Measurements from ENCODE around the gene CACNG4.
"Not testable (repeated sequence)": the region's sequence is repeated elsewhere in the genome, so short reads cannot be mapped to it uniquely, and the experiment has no call there.

Gene CACNG4

DNA sequence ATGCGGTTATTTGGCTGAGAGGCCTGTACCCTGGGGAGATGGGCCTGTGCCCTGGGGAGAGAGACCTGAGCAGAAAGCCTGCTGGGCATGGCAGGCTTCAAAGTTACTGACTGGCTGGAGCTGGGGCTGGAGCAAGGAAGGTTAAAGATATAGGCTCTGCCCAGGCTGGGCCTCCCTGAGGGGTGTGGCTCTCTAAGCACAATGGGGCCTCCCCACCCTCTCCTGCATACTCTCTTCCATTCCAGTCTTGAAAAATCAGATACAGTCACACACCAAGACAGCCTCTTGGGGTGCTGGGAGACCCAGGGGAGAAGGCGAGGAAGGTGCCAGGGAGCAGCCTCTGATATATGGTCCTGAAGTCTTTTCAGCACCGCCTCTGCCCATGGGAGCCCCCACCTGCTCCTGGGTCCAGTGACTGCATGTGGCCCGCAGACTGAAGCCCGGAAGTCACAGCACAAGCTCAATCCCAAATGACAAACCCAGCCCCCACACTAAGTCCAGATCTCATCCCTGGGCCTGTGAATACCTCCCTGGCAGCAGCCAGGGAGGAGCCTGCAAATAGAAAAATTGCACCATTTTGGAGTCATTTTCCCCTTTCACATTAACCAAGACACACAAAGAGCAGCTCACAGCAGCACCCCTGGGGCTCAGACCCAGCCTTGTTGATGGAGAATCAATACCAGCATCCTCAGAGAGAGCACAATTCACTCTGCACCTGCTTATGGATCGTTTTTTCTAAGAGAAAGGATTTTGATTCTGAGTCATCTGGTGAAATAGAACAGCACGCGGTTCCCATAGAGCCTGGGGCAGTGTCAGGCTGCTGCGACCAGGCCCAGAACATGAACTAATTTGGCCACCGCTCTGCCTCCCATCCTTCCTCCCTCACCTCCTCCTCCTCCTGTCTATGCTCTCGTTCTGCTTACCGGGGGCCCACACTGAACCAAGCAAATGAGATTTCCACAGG, 54.2 kb downstream of the CACNG4 start:
- DNase-seq = no peak

DNA sequence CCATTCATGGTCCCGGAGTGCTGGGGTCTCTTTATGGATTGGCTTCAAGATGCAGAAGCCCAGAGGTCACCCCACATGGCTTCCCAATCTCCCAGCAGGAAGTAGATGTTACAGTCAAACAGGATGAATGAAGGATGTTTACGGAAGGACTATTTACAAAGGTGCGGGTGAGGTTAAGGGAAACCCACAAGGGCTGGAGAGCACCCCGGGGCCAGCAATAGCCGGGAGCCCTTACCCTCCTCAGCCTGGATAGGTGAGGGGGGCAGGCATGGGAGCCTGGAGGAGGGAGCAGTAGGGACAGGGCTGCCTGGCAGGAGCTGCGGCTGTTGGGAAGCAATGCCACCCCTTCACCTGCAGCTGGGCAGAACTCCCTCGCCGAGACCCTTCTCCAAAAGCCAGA, 55.3 kb downstream of the CACNG4 start:
- no peak for DNase-seq

DNA sequence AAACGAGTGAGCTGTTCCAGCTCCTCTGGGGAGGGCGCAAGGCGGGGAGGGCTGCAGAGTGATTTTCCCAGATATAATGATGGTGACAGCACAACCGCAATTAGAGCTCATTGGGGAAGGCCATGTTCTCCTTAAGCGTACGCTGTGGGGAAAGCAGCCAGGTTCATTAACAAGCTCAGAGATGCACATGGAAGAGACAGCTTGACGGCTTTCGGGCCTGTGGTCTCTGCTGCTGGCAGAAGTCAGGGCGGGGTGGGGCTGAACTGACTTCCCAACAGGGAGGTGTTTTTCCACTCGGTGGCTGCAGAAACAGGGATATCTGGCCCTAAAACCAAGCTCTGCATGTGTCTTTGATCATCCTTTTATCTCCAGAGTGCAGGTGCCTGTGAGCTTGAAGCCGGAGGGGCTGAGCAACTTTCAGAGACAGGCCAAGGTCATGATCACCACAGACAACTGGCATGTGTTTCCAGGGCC, 55.8 kb downstream of the CACNG4 start:
- no peak for DNase-seq

DNA sequence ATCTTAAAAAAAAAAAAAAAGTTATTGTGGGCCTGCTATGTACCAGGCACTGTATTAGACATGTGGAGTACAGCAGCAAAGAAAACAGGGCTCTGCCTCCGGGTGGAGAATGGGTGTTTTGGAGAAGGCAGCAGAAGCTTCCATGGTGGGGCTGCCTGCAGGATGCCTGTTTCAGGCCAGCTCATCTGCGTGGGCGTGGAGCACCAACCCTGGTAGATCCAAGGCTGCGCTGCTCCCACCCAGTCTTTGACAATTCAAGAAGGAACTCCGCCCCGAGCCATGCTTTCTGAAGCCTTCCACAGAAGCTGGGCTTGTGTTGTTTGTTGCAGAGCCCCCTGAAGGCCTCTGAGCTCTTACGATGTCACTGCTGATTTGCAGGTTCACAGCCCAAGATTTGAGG, 56.7 kb downstream of the CACNG4 start:
- DNase-seq = no peak

DNA sequence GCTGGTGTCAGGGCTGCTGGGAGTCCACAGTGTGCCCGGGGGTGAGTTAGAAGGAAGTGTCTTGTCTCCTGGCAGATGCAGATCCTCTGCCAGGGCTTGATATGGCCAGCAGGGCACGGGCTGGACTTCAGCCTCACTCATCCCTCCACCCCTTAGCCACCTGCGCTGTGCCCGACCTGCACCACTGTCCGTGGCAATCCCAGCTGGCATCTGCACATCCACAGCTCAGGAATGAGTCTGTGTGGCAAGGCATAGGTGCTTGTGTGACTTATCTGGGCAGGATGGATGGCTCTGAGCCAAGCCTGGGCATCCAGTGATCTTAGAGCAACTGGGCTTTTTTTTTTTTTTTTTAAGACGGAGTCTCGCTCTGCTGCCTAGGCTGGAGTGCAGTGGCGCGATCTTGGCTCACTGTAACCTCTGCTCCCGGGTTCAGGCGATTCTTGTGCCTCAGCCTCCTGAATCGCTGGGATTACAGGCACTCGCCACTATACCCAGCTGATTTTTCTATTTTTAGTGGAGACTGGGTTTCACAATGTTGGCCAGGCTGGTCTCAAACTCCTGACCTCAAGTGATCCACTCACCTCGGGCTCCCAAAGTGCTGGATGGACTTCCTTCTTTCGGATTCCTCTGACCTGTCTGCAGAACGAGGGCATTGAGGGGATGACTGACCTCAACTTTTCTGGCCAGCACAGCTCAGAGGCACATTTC, 57.4 kb downstream of the CACNG4 start:
- DNase-seq = no peak

DNA sequence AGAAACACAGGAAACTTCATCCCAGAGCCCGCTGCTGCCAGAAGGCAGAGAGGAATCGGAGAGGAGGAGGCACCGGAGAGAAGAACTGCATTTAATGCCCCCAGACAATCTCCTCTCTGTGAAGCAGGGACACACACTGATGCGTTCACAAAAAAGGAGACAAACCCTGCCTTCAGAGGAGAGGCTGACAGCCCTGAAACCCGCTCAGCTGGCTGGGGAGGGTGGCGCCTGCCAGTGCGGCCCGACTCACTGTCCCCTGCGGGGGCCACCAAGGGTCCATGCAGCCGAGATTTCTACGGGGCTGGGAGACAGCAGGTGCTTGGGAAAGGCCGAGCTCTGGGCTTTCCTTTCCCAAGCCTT, 57.9 kb downstream of the CACNG4 start:
- no peak for DNase-seq

DNA sequence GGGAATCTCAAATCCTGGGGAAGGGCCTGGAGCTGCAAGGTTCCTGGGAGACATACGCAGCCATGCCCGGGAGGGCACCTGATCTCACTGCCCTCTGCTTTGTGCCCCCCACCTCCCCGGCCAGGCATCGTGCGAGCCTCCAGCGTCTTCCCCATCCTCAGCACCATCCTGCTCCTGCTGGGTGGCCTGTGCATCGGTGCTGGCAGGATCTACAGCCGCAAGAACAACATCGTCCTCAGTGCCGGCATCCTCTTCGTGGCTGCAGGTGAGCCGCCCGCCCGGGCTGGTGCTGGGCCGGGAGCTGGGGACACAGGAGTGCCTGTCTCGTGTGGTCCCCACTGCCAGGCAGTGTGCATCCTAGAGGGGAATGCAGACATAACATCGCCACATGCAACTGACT, 60.2 kb downstream of the CACNG4 start:
- no peak for DNase-seq

DNA sequence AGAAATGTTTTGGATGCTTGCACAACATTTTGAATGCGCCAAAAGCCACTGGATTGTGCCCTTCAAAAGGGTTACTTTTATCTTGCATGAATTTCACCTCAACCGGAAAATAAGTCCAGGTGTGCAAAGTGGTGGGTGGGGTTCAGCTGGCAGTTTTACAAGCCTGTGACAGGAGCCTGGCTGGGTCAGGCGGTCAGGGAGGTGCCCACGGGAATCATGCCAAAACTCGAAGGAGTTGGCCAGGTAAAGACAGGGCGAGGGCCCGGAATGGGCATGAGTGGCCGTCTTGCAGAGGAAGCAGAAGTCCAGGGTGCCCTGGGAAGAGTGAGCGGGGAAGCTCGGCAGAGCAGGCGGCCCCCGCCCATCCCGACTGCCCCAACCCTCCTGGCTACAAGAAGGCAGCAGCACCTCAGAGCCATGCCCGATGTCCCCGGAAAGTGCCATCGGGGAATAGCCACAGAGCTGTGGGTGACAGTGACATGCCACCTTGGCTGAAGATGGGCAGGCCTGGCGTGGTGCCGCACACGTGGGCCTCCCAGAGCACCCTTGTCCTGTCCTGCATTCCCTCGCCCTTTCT, 60.8 kb downstream of the CACNG4 start:
- no peak for DNase-seq

DNA sequence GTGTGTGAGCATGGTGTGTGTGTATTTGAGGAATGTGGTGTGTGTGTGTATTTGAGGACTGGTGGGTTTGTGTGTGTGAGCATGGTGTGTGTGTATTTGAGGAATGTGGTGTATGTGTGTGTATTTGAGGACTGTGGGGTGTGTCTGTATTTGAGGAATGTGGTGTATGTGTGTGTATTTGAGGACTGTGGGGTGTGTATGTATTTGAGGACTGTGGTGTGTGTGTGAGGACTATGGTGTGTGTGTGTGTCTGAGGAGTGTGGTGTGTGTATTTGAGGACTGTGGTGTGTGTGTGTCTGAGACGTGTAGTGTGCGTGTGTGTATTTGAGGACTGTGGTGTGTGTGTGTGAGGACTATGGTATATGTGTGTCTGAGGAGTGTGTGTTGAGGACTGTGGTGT, 61.8 kb downstream of the CACNG4 start:
- no peak for DNase-seq

DNA sequence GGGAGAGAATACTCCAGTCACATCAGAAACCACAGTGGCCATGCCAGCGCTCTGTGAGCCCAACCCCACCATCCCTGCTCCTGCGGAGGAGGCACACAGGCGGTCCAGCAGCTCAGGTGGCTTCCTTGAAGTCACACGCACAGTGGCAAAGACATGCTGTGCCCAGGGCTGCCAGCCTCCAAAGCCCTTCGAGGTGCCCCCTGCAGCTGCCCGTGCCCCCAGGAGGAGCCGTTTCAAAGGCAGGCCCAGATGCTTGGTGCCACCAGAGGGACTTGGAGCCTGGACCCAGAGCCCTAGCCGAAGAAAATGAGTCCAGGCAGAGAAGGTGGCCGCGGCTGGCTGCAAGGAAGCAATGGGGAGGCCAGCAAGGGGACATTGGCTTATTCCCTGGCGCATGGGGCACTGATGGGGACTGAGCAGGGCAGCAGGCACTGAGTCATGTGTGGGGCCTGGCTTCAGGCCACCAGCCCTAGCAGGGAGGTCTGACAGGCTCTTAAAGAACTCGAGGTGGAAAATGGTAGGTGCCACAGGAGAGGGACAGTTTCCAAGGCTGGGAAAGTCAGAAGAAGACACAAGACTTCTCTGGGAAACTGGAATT, 62.6 kb downstream of the CACNG4 start:
- no peak for DNase-seq

DNA sequence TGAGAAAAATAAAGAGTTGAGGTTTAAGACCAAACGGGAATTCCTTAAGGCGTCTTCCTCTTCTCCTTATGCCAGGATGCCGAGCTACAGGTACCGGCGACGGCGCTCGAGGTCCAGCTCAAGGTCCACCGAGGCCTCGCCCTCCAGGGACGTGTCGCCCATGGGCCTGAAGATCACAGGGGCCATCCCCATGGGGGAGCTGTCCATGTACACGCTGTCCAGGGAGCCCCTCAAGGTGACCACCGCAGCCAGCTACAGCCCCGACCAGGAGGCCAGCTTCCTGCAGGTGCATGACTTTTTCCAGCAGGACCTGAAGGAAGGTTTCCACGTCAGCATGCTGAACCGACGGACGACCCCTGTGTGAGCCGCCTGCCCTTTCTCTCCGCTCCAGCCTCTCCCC, 66.1 kb downstream of the CACNG4 start:
- DNase-seq = no peak

DNA sequence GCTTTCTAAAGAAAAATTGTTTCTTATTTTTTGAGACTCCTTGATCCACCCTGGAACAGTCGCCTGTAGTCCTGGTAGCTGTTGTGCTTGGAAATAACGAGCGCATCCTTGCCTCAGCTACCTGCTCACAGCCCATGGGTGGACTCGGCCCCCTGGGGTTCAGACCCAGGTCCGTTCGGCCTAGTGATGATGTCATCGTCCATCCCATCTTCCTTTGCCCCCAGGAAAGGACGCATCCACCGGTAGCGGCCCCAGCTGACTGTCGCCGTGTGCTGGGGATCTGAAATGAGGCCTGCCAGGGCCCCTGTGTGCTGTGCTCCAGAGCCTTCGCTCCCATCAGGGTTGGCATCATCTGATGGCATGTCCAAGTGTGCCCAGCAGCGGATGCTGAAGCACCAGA, 67.9 kb downstream of the CACNG4 start:
- no peak for DNase-seq

DNA sequence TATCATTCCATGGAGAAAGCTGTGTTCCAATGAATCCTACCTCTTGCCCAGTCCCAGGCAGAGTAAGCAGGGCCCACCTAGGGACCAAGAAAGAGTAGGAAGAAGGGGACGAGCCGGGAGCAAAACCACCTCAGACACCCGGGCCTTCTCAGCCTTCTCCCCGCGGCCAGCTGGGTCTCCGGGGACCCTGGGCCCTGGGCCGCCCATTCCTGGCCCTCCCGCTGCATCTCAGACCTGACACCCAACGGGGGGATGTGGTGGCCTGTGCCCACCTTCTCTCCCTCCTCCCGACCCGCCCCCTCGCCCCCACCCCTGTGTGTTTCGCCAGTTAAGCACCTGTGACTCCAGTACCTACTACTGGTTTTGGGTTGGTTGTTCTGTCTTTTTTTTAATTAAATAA, 68.5 kb downstream of the CACNG4 start:
- no peak for DNase-seq

DNA sequence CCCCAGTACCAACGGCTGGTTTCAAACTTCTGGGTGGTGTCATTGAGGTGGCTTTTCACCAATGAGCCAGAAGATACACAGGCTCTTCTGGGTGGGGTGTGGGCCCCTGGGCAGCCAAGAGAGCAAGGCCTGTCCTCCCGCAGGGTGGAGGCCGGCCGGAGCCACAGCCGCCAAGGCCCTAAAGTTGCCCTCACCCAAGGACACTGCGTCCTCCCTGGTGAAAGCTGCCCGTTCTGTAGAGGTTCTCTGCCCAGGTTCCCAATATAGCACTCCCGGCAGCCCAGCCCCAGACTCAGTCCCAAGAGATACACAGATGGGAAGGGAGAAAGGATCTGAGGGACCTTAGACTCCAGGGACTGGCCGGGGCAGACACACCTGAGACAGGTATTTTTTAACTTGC, 69.1 kb downstream of the CACNG4 start:
- no peak for DNase-seq

DNA sequence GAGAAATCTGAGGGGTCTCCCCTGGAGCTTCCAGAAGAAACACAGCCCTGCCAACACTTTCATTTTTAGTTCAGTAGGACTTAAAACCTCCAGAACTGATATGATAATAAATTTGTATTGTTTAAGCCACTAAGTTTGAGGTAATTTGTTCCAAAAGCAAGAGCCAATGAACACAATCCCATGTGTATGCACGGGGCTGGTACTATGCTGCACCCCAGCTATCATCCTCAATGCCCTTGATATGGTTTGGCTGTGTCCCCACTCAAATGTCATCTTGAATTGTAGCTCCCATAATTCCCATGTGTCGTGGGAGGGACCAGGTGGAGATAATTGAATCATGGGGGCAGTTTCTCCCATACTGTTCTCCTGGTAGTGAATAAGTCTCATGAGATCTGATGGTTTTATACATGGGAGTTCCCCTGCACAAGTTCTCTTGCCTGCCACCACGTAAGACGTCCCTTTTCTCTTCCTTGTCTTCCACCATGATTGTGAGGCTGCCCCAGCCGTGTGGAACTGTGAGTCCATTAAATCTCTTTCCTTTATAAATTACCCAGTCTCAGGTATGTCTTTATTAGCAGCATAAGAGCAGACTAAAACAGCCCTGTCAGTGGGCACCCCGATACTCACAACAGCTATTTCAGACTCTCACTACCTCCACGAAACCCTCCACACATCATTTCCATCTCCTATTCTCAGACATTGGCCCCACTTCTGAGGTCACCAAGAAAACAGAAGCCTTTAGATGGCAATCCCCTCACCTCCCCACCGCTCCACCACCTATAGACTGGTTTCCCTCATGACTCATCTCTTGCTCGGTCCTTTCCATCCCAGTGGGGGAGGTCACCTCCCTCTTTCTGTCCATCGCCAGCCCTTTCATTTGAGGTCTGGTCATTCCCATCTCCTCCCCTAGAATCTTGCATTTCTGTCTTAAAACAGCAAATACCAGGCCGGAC, 70.9 kb downstream of the CACNG4 start:
- no peak for DNase-seq

DNA sequence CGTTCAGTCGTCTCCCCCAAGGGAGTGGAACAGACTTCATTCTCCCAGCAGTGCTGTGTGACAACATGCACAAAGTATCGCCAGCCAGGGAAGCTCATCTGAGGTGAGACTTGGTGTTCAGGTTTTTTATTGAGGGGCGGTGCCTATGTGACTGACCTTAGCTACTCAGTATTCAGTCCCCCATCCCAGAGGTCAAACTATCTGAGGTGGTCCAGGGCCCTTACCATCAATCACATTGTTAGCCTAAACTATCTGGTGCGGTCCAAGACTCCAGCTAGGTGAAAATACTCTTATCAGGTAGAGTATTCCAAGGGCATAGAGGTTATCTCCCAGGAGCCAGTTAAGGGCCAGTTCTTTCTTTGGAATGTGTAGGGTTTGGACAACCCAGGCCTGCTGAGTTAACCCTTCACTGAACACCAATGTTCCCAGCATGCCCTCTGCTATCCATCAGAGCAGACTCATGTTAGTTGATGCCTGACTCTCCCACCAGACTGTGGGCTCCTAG, 74.4 kb downstream of the CACNG4 start:
- DNase-seq = no peak

DNA sequence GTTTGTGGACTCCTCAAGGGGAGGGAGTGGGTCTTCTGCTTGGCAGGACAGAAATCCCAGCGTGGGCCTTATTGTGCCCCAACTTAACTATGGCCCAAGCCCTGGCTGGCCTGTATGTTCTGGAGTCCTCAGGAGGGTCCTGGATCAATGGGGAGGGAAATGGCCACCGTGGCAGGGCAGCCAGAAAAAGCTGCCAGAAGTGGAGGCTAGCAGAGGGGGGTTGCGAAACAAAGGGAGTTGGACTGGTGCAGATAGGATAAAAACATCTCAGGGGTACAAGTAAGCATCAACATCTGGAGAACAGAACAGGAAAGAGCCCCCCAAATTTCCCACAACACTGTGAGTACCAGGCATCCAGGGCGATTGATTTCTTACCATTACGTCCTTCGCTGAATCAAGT, 76.1 kb downstream of the CACNG4 start:
- DNase-seq = no peak

DNA sequence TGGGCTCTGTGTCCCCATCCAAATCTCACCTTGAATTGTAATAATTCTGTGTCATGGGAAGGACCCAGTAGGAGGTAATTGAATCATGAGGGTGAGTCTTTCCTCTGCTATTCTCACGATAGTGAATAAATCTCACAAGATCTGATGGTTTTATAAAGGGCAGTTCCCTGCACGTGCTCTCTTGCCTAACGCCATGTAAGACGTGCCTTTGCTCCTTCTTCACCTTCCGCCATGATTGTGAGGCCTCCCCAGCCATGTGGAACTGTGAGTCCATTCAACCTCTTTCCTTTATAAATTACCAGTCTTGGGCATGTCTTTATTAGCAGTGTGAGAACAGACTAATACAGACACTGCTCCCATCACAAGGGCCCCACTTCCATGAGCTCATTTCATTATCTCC, 76.6 kb downstream of the CACNG4 start:
- not testable (repeated sequence) for DNase-seq

DNA sequence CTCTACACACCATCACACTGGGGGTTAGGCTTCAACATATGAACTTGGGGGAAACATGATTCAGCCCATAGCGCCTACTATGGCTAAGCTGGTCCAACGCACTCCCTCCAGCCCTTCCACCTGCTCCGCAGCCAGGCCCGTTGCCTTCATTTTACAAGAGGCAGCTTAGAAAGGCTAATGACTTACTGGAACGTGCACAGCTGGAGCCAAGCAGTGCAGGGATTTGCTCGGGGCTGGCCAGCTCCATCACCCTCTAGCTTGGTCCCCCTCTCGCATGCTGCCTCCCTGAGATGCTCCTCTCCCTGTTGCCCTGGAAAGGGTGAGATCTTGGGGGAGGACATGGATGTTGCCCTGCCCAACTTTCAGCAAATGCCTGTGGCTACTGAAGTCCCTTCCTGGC, 77.0 kb downstream of the CACNG4 start:
- no peak for DNase-seq

DNA sequence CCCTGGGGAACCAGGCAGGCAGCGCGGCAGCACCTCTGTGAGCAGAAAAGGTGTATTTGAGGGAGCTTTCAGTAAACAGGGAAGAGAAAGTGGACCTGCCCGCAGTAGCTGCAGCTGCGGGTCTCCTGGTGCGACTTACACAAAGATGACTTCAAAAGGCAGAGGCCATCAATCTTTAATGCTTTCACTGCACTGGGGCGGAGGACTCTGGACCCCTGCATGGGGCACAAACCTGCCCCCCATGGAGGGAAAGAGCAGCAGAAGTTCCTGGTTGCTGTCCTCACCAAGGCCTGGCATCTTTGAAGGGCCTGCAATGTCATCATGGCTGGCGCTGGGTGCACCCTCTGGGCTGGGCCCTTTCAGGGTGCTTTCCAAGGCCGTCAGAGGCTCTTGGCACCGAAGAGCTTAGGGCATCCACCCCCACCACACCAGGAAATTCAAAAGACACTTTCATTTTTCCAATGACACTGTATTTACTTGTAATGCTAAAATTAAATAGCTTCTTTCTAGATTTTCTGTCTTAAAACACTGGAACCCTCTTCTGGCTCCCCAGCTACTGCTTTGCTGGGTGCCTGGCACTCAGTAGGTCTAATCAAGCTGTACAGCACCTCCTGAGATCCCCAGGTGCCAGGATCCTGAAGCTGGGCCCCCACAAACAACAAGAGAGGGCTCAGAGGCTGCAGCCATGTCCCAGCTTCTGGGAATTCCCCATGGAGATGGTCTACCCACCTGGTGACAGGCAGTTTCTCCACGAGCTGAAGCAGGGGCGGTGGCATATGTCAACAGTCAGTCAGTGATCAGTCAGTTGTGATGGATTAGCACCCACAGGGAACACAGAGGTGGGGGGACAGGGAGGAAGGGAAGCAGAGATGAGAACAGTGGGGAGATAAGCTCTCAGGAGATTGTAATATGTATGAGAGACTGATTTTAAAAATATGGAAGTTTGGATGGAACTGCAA, 77.7 kb downstream of the CACNG4 start:
- DNase-seq = no peak

DNA sequence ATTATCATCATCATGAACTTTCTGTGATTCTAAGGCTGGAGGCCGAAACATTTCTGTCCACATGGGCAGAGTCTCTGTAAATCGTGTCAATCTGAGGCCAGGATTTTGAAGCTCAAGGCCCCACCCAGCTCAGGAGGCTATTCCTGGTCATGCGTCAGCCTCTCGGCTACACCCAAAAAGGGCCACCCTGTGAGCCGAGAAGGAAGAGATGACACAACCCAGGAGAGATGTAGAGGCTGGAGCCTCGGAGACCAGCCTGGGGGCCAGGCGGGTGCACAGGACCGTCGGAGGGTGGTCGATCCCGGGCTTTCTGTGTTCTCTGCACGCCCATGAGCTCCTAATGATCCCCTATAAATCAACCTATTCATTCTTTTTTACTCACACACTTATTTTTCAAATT, 78.8 kb downstream of the CACNG4 start:
- no peak for DNase-seq

Data from NCI-H1048 (cell line).